Measurements from ENCODE around the gene NLRP10. TPM values are rescaled to one million over a fixed set of nuclear protein-coding genes. Genes with fewer than 3 reads are reported as not detected.

The NLRP10 gene
- total and polyA plus RNA-seq, 2 of the 13 experiments (the other 11 are each of a cell fraction or from before 2014, with no cell fraction given) = not detected

- H3K4me2 ChIP-seq (ENCODE audit: low read depth, low read length) = no peak overlapping the region
- CTCF ChIA-PET (ENCODE audit: low intra/inter-chr PET ratio, low total read pairs) = no interaction called here
- H2AFZ ChIP-seq (ENCODE audit: low read length) = no peak overlapping the region
- no peaks in the 10 kb centered on the region for H3K36me3 ChIP-seq (replicated peaks in 1 of 2; ENCODE audit: control insufficient read depth in 1 of 2, insufficient read depth in 2 of 2, low read length in 2 of 2)
- no TSS peak for BruUV-seq (replicated peaks)
- H3K9me3 ChIP-seq (ENCODE audit: low read length) = no peaks in the 10 kb centered on the region
- WGBS (ENCODE audit: low lambda C conversion rate) = 22% methylated on average over 6 of the region's 6 CpGs
- H4K20me1 ChIP-seq (ENCODE audit: insufficient read depth, low read length) = no peaks in the 10 kb centered on the region; the same call in 1 of the 2 replicates
- ATAC-seq = no peak
- H3K79me2 ChIP-seq (ENCODE audit: insufficient read depth, low read length) = no peaks in the 10 kb centered on the region
- no peaks in the 10 kb centered on the region; a peak in 1 of 5 replicates for H3K27me3 ChIP-seq (ENCODE audit: control insufficient read depth in 1 of 2, insufficient read depth in 2 of 2, low read length in 2 of 2)
- in situ Hi-C loops (cut with HindIII; ENCODE audit: extremely low pct_ligation_motif_present, low pct_unique_long_range_greater_than_20kb) = no loop called here
- intact Hi-C loops (cut with micrococcal nuclease; ENCODE audit: unreplicated experiment) = no loop called here
- POLR2A ChIA-PET = no interaction called here
- H3K27ac ChIP-seq (ENCODE audit: extremely low read length, insufficient read depth, low read length) = no peak overlapping the region
- FAIRE-seq = no peak
- H3K4me3 ChIP-seq (replicated peaks in 1 of 3; ENCODE audit: insufficient read depth in 1 of 3, low read depth in 2 of 3, low read length in 3 of 3) = no peak overlapping the region
- no peak for DNase-seq (ENCODE audit: low spot score)
- H3K4me1 ChIP-seq (ENCODE audit: insufficient read depth, low read length) = no peaks in the 10 kb centered on the region
- TF ChIP-seq ZFP82 (CRISPR knock-in tag; IDR thresholded peaks at IDR 0.05; ENCODE audit: borderline replicate concordance) = no peak
- no peak for TF ChIP-seq NFIB (CRISPR knock-in tag; IDR thresholded peaks at IDR 0.05; ENCODE audit: borderline replicate concordance)
- no peak for TF ChIP-seq ZNF891 (CRISPR knock-in tag; IDR thresholded peaks at IDR 0.05)
- TF ChIP-seq, protein P1, sequence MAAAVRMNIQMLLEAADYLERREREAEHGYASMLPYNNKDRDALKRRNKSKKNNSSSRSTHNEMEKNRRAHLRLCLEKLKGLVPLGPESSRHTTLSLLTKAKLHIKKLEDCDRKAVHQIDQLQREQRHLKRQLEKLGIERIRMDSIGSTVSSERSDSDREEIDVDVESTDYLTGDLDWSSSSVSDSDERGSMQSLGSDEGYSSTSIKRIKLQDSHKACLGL (CRISPR knock-in tag; IDR thresholded peaks at IDR 0.05) = no peak
- peak; percentile 53; the same call in 1 of the 2 replicates for TF ChIP-seq ATF7 (IDR thresholded peaks at IDR 0.05)
- no peak for TF ChIP-seq ATF7 (CRISPR knock-in tag; IDR thresholded peaks at IDR 0.05)
- H3K9ac ChIP-seq (ENCODE audit: insufficient read depth, low read depth, low read length) = no peak overlapping the region
Measured at GRCh38 chr11:7927635-7928034, 37.6 kb downstream of the NLRP10 start.

DNA sequence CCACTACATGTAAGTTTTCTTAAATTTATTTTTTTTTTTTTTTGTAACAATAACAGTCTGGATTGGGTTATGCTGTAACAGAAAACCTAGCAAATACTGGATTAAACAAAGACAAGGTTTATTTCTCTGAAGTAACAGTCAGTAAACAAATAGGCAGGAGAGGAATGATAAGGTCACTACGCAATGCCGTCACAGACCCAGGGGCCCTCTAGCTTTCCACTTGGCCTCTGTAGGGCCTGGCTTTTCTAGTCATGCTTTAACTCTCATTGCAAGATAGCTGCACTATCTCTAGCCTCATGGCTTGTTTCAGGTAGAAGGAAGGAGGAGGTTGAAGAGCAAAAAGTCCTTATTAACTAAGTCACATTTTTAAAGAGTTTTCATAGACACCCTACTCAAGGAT is 40.7 kb downstream of the NLRP10 start:
- intact Hi-C loops (cut with micrococcal nuclease; ENCODE audit: unreplicated experiment) = no loop called here
- Histone ChIP-seq H2AFZ (ENCODE audit: low read length) (no peak overlapping the region), H3K4me1 (ENCODE audit: insufficient read depth, low read length) (no peaks in the 10 kb centered on the region), H4K20me1 (ENCODE audit: insufficient read depth, low read length) (no peaks in the 10 kb centered on the region), H3K36me3 (replicated peaks in 1 of 2; ENCODE audit: control insufficient read depth in 1 of 2, insufficient read depth in 2 of 2, low read length in 2 of 2) (no peaks in the 10 kb centered on the region), H3K9me3 (ENCODE audit: low read length) (no peaks in the 10 kb centered on the region), H3K4me3 (replicated peaks in 1 of 3; ENCODE audit: insufficient read depth in 1 of 3, low read depth in 2 of 3, low read length in 3 of 3) (no peak overlapping the region), H3K9ac (ENCODE audit: insufficient read depth, low read depth, low read length) (no peak overlapping the region), H3K4me2 (ENCODE audit: low read depth, low read length) (no peak overlapping the region), H3K27ac (ENCODE audit: extremely low read length, insufficient read depth, low read length) (no peak overlapping the region), H3K79me2 (ENCODE audit: insufficient read depth, low read length) (no peaks in the 10 kb centered on the region), H3K27me3 (ENCODE audit: control insufficient read depth in 1 of 2, insufficient read depth in 2 of 2, low read length in 2 of 2) (no peaks in the 10 kb centered on the region; a peak in 1 of 5 replicates)
- POLR2A ChIA-PET = no interaction called here
- CTCF ChIA-PET (ENCODE audit: low intra/inter-chr PET ratio, low total read pairs) = no interaction called here
- no TSS peak for BruUV-seq (replicated peaks)
- no peak for ATAC-seq
- WGBS (ENCODE audit: low lambda C conversion rate) = 4% methylated on average over 2 of the region's 2 CpGs
- no peak for FAIRE-seq
- in situ Hi-C loops (cut with HindIII; ENCODE audit: extremely low pct_ligation_motif_present, low pct_unique_long_range_greater_than_20kb) = no loop called here
- peak; percentile 5 for DNase-seq (ENCODE audit: low spot score)
- TF ChIP-seq U2AF1 (optimal IDR thresholded peaks at IDR 0.05; ENCODE audit: low read depth, low read length) = no peak
- TF ChIP-seq ZNF644 (CRISPR knock-in tag; IDR thresholded peaks at IDR 0.05; ENCODE audit: low read depth) = no peak
- TF ChIP-seq, protein P2, sequence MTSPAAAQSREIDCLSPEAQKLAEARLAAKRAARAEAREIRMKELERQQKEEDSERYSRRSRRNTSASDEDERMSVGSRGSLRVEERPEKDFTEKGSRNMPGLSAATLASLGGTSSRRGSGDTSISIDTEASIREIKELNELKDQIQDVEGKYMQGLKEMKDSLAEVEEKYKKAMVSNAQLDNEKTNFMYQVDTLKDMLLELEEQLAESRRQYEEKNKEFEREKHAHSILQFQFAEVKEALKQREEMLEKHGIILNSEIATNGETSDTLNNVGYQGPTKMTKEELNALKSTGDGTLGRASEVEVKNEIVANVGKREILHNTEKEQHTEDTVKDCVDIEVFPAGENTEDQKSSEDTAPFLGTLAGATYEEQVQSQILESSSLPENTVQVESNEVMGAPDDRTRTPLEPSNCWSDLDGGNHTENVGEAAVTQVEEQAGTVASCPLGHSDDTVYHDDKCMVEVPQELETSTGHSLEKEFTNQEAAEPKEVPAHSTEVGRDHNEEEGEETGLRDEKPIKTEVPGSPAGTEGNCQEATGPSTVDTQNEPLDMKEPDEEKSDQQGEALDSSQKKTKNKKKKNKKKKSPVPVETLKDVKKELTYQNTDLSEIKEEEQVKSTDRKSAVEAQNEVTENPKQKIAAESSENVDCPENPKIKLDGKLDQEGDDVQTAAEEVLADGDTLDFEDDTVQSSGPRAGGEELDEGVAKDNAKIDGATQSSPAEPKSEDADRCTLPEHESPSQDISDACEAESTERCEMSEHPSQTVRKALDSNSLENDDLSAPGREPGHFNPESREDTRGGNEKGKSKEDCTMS (CRISPR knock-in tag; conservative IDR thresholded peaks at IDR 0.05) = no peak
- no peak for TF ChIP-seq ZXDC (CRISPR knock-in tag; IDR thresholded peaks at IDR 0.05)
- no peak for TF ChIP-seq POGK (CRISPR knock-in tag; conservative IDR thresholded peaks at IDR 0.05)
